Stimulated activated naive CD4-positive, alpha-beta T cell treated with Interleukin-2 at 50 U/mL for 16 hours (primary cell): ENCODE data around the gene NR2C2.

Experiments
- DNase-seq: peaks from one replicate; lab custom pipeline; 2025; lab: John Stamatoyannopoulos, UW

NR2C2 gene

GRCh38 chr3:14921811-14922705, 25.3 kb upstream of the NR2C2 start:
- no peak for DNase-seq

GRCh38 chr3:14922863-14923262, 24.5 kb upstream of the NR2C2 start:
- DNase-seq, result no peak

GRCh38 chr3:14923476-14923875, 23.9 kb upstream of the NR2C2 start:
- DNase-seq, result no peak

- DNase-seq, result no peak
These were observed 21.4 kb upstream of the NR2C2 start for GRCh38 chr3:14925729-14926591.

- no peak for DNase-seq
These were observed 20.8 kb upstream of the NR2C2 start for GRCh38 chr3:14926592-14926991.

- DNase-seq, result no peak
These were observed 20.1 kb upstream of the NR2C2 start for GRCh38 chr3:14927308-14927707.

GRCh38 chr3:14929310-14930074, 17.9 kb upstream of the NR2C2 start:
- no peak for DNase-seq

- DNase-seq, result no peak
These were observed 13.5 kb upstream of the NR2C2 start for GRCh38 chr3:14933820-14934425.

- DNase-seq, result no peak
These were observed 11.6 kb upstream of the NR2C2 start for GRCh38 chr3:14935592-14936345.

- no peak for DNase-seq
These were observed 8.4 kb upstream of the NR2C2 start for GRCh38 chr3:14938954-14939353.

- DNase-seq, result no peak
These were observed 5.5 kb upstream of the NR2C2 start for GRCh38 chr3:14941871-14942270.

- DNase-seq, result no peak
These were observed 4.3 kb upstream of the NR2C2 start for GRCh38 chr3:14943042-14943441.

- no peak for DNase-seq
These were observed 1.1 kb upstream of the NR2C2 start for GRCh38 chr3:14946236-14946635.

GRCh38 chr3:14946739-14947099, 664 bp upstream of the NR2C2 start:
- no peak for DNase-seq

GRCh38 chr3:14947886-14948608, 664 bp downstream of the NR2C2 start:
- peak; percentile 95 for DNase-seq

- DNase-seq, result no peak
These were observed 1.2 kb downstream of the NR2C2 start for GRCh38 chr3:14948609-14949038.

GRCh38 chr3:14949126-14949525, 1.7 kb downstream of the NR2C2 start:
- no peak for DNase-seq

- DNase-seq, result no peak
These were observed 2.9 kb downstream of the NR2C2 start for GRCh38 chr3:14950274-14950673.

GRCh38 chr3:14957153-14957552, 9.8 kb downstream of the NR2C2 start:
- DNase-seq, result no peak

GRCh38 chr3:14957925-14958324, 10.5 kb downstream of the NR2C2 start:
- DNase-seq, result no peak
